ENCODE measurements around the gene TEDC2. TPM values are rescaled to one million over a fixed set of nuclear protein-coding genes. Genes with fewer than 3 reads are reported as not detected.

Gene TEDC2
- total RNA-seq, 1 donor from 2014 or later, result 9.1 TPM

DNA sequence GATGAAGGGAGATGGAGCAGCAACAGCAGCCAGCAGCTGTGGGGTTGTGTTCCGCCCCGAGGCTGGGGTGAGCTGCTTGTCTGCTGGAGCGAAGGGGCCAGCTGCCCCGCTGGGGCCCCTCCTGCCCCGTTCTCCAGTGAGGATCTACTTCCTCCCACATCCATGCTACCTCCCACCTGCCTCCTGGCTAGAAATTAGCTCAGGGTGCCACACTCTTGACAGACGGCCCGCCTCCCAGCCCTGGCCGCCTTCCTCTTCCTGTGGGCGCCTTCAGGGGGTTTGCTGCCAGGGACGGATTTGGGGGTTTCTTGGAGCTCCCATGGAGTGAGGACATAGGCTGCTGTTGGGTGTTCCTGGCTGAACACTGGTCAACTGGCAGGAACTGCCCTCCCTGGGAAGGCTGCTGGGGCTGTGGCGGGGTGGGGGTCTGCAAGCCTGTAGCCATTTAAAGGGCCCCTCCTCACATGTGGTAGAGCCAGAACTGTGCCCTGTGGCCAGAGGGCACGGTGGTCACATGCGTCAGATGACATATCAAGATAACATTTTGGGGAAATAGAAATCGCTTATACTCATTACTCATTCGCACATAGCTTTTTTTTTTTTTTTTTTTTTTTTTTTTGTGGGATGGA, 28.1 kb downstream of the TEDC2 start:
- TF ChIP-seq, protein P1, sequence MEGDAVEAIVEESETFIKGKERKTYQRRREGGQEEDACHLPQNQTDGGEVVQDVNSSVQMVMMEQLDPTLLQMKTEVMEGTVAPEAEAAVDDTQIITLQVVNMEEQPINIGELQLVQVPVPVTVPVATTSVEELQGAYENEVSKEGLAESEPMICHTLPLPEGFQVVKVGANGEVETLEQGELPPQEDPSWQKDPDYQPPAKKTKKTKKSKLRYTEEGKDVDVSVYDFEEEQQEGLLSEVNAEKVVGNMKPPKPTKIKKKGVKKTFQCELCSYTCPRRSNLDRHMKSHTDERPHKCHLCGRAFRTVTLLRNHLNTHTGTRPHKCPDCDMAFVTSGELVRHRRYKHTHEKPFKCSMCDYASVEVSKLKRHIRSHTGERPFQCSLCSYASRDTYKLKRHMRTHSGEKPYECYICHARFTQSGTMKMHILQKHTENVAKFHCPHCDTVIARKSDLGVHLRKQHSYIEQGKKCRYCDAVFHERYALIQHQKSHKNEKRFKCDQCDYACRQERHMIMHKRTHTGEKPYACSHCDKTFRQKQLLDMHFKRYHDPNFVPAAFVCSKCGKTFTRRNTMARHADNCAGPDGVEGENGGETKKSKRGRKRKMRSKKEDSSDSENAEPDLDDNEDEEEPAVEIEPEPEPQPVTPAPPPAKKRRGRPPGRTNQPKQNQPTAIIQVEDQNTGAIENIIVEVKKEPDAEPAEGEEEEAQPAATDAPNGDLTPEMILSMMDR (IDR thresholded peaks at IDR 0.05; ENCODE audit: unreplicated experiment), result no peak
- Mint-ChIP-seq H3K9me3 (ENCODE audit: unreplicated experiment) (no peaks in the 10 kb centered on the region), H3K4me1 (ENCODE audit: unreplicated experiment) (peaks cover 10% of the 10 kb centered on the region), H3K27ac (ENCODE audit: unreplicated experiment) (no peak overlapping the region), H3K4me3 (ENCODE audit: unreplicated experiment) (no peak overlapping the region), H3K27me3 (ENCODE audit: unreplicated experiment) (peaks cover 11% of the 10 kb centered on the region), H3K36me3 (ENCODE audit: low read depth, unreplicated experiment) (no peaks in the 10 kb centered on the region)
- no peak for DNase-seq (ENCODE audit: low spot score)

DNA sequence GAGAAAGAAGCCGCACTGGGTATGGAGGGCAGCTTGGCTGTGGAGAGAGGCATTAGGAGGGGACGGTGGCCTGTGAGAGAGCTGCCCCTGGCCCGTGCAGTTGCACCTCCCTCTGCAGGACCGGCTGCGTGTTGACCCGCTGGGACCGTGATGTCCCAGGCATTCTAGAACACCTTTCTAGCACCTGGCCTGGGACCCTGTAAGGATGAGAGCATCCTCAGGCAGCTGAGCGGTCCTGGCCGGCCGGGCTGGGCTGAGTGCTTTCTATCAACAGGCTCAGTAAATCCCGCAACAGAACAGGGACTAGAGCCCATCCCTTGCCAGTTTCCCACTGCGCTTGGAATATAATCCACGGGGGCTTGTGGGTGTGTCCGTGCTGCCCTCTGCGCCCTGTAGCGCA, 29.7 kb downstream of the TEDC2 start:
- Mint-ChIP-seq H3K4me1 (ENCODE audit: unreplicated experiment) (peaks cover 10% of the 10 kb centered on the region), H3K27me3 (ENCODE audit: unreplicated experiment) (peaks cover 4% of the 10 kb centered on the region)
- no peak for DNase-seq (ENCODE audit: low spot score)

DNA sequence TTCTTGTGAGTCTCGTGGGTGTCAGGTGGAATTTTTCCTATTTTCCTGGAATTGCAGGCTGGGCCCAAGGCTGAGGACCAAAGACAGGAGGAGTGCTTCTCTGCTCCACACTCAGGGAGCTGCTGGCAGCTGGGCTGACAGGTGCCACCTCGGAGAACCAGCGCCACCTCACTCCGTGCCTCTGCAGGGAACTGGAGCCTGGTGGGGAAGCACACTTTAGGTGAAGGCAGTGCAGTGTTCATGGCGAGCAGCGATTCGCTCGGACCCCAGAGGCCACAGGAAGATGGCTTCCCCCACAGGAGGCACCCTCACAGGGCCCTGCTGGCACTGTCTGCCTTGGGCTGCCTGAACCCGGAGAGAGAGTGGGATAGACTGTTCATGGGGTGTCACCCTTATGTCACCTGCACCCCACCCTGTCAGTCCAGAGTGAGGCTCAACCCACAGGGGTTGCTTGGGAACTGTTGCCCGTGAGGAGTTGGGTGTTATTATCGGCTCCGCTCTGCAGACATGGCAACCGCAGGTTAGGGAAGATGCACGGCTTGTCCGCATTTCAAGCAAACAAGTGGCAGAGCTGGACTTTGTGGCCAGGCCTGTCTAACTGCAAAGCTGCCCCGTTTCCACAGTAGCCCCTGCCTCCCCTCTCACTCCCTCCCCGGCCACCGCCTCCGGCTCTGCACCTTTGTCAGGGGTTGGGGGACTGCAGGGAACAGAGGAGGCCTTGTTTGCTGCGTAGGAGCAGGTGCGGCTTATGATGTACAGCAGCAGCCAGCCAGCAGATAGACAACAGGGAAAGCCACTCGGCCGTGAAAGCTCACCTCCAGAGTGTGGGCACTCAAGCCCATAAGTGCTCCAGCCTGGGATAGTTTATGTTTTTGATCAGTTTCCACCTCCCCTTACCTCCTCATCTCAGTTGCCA, 30.5 kb downstream of the TEDC2 start:
- Mint-ChIP-seq H3K9me3 (ENCODE audit: unreplicated experiment) (no peaks in the 10 kb centered on the region), H3K27ac (ENCODE audit: unreplicated experiment) (no peak overlapping the region), H3K4me1 (ENCODE audit: unreplicated experiment) (peaks cover 10% of the 10 kb centered on the region), H3K36me3 (ENCODE audit: low read depth, unreplicated experiment) (no peaks in the 10 kb centered on the region), H3K27me3 (ENCODE audit: unreplicated experiment) (peaks cover 2% of the 10 kb centered on the region), H3K4me3 (ENCODE audit: unreplicated experiment) (no peak overlapping the region)
- TF ChIP-seq, protein P1 (IDR thresholded peaks at IDR 0.05; ENCODE audit: unreplicated experiment), result no peak
- no peak for DNase-seq (ENCODE audit: low spot score)

More for the DNA sequence above, 29.7 kb downstream of the TEDC2 start:
- TF ChIP-seq, protein P1 (IDR thresholded peaks at IDR 0.05; ENCODE audit: unreplicated experiment), result no peak
- no peak overlapping the region for H3K27ac Mint-ChIP-seq (ENCODE audit: unreplicated experiment)
- no peaks in the 10 kb centered on the region for H3K9me3 Mint-ChIP-seq (ENCODE audit: unreplicated experiment)
- no peaks in the 10 kb centered on the region for H3K36me3 Mint-ChIP-seq (ENCODE audit: low read depth, unreplicated experiment)
- no peak overlapping the region for H3K4me3 Mint-ChIP-seq (ENCODE audit: unreplicated experiment)

DNA sequence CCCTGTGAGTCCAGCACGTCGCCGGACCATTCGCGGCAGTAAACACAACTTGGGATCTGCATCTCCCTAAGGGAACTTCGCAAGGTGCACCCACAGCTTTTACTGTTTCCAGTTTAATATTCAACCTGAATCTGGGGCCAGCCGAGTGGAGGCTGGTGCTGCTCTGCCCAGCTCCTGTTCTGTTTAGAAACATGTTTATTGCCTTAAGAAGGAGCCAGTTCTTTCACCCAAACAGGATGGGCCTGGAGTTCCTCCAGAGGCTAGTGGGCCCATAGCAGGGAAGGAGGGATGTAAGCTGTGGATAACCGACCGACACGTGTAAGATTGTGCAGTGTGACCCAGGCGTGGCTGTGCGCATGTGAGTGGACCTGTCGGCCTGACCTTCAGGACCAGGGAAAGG, 32.4 kb downstream of the TEDC2 start:
- peaks cover 2% of the 10 kb centered on the region for H3K27me3 Mint-ChIP-seq (ENCODE audit: unreplicated experiment)

More for the DNA sequence above, 32.4 kb downstream of the TEDC2 start:
- Mint-ChIP-seq H3K27ac (ENCODE audit: unreplicated experiment) (no peak overlapping the region), H3K36me3 (ENCODE audit: low read depth, unreplicated experiment) (peaks cover under 1% of the 10 kb centered on the region), H3K4me3 (ENCODE audit: unreplicated experiment) (no peak overlapping the region), H3K4me1 (ENCODE audit: unreplicated experiment) (peaks cover 3% of the 10 kb centered on the region), H3K9me3 (ENCODE audit: unreplicated experiment) (no peaks in the 10 kb centered on the region)
- DNase-seq (ENCODE audit: low spot score), result no peak
- TF ChIP-seq, protein P1 (IDR thresholded peaks at IDR 0.05; ENCODE audit: unreplicated experiment), result no peak

Data from endothelial cell (in vitro differentiated cells).